ENCODE measurements around the gene USP48.
A peak's percentile ranks its signal among the peaks of the same experiment; 100 is the strongest.
"Not testable (repeated sequence)": the region's sequence is repeated elsewhere in the genome, so short reads cannot be mapped to it uniquely, and the experiment has no call there.

The USP48 gene

GRCh38 chr1:21782868-21783678 lies at the start of gene USP48:
TSS of gene USP48 (minus strand) at chr1:21783149. CDS start at chr1:21782957, 192 bp downstream.
- DNase-seq, result peak; percentile 94 to 97

DNA sequence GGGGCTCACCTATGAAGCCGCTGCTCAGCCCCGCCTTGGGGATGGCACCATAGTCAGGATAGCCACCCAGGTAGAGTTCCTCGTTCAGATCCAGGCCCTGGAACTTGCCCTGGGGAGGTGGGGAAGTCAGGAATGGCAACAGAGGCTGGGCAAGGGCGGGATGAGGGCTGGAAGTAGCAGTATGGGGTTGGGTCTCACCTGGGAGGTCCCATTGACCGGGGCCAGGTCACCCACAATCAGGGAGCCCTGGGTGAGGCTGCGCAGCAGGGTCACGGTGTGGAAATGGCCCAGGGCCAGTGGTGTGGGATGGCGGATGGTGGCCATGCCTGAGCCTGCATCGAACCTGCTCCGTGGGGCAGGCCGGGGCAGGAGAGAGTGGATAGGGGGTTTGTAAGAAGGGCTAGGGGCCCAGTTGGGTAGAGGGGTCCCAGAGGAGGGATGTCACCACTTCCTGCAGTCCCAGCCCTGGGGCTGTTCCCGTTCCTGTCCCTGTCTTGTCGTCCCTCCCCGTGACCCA lies 48.6 kb upstream of the USP48 start:
- no peak for DNase-seq

DNA sequence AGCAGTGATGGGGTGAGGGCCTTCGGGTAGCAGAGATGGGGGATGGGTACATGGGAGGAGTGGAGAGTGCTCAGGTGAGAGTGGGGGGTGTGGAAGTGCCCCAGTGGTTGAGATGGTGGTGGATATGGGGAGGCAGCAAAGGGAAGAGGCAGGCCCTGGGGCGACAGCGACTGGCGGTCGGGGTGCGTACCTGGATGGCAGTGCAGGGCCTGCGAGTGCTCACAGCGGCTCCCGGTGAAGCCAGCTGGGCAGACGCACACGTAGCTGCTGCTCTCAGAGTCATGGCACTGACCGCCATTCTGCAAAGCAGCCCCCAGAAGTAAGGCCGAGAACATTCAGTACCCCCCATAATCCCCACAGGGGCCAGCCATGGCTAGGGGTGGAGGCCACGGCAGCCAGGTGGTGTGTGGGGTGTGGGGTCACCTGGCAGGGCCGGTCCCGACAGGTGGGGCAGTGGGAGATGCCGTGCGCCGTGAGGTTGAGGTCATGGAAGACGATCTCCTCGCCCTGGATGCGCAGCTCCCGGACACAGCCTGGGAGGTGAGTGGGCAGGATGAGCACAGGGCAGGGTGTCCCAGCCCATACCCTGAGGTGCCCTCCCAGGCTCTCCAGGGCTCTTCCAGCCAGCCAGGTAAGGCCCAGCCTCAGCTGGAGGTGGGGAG lies 48.0 kb upstream of the USP48 start:
- DNase-seq, result no peak

- DNase-seq, result no peak
Measured at GRCh38 chr1:21829294-21829693, 46.3 kb upstream of the USP48 start.

DNA sequence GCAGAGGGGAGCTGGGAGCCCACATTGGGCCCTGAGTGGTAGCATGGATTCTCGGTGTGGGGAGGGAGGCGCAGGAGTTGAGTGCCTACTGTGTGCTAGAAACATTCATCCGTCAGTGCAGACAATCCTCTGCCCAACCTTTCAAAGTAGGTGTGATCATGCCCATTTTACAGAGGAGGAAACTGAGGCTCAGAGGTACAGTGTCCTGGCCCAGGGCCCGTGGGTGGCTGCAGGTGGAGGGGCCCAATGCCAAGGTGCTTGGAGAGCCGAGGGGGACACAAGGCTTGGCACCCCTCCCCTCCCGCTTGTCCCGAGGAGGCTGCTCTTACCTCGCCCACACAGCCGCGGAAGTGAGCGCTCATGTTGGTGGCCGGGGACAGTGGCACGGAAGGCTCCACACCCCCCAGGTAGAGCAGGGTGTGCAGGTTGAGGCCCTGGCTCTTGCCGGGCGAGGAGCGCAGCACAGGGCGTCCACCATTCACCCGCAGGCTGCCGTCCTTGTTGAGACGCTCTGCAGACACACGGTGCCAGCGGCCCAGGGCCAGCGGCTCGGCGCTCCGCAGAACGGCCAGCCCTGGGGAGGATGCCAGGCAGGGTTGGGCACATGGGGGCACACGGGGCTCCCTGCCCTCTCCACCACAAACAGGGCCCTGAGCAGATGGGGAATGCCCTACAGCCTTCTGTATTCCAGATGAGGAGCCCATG lies 45.7 kb upstream of the USP48 start:
- no peak for DNase-seq

DNA sequence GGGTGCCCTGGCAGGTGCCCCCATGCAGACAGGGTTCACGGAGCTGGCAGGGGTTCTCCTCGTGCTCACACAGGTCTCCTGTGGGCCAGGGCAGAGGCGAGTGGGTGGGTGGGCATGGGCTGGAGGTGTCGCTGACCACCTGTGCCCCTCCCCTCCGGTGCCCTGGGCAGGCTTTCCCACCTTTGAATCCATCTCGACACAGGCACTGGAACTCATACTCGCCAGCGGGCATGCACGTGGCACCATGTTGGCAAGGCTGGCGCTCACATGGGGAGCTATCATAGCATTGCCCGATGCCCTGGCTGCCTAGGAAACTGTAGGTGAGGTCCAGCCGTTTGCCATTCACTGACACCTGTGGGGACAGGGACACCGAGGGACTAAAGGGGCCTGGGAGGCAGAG lies 45.1 kb upstream of the USP48 start:
- DNase-seq, result no peak

DNA sequence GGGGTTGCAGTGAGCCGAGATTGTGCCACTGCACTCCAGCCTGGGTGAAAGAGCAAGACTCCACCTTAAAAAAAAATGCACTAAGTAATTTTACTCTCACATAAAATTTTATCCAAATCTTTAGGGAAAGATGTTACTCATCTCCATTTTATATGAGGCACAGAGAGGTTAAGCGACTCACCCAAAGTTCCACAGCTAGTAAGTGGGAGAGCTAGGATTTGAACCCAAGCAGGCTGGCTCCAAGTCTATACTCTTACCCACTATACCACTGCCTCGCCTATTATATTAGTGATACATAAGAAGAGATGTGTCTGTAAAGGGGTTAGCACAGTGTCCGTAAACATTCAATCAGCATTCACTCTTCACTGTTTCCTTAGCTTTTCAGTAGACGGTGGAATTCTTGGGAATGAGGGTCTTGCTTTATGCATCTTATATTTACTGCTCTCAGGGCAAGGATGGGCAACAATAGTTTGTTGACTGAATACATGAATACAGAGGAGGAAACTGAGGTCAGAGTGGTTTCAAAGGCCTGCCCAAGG lies 44.3 kb upstream of the USP48 start:
- DNase-seq, result no peak

DNA sequence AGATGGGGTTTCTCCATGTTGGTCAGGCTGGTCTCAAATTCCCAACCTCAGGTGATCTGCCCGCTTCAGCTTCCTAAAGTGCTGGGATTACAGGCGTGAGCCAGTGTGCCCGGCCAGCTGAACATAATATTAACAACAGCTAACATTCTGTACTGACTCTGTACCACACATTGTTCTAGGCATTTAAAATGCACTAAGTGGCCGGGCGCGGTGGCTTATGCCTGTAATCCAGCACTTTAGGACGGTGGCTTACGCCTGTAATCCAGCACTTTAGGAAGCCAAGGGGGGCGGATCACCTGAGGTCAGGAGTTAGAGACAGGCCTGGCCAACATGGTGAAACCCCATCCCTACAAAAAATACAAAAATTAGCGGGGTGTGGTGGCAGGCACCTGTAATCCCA lies 43.7 kb upstream of the USP48 start:
- DNase-seq, result not testable (repeated sequence)

GRCh38 chr1:21825393-21825792 lies 42.4 kb upstream of the USP48 start:
- DNase-seq, result no peak

GRCh38 chr1:21824926-21825325 lies 42.0 kb upstream of the USP48 start:
- no peak for DNase-seq

DNA sequence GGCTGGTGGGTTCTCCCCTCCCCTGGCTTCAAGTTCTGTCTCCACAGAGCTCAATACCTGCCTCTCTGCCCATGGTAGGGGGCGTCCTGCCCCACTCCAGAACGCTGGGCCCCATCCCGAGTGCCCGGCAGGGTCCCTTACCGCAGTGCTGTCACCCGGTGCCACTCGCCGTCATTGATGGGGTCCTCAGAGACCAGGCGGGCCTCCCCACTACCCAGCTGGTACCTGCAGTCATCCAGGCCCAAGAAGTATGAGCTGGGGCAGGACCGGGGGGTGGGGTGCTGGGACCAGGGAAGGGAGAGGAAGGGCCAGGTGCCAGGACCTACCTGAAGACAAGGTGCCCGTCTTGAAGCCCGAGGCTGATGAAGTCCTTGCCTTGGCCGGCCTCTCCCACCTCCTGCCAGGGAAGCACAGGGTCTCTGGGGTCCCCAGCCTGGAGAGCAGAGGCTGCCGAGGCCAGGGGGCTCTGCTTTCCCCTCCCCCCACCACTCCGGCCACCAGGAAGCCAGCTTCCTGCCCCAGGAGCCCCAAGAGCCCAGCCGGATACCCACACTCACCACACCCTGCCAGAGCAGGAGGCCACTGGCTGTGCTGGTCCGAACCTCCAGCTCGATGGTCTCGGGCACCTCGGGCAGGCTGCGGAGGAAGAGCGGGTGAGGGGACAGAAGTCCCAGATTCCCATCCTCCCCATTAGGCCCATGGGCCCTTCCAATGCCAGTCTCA lies 41.2 kb upstream of the USP48 start:
- no peak for DNase-seq

DNA sequence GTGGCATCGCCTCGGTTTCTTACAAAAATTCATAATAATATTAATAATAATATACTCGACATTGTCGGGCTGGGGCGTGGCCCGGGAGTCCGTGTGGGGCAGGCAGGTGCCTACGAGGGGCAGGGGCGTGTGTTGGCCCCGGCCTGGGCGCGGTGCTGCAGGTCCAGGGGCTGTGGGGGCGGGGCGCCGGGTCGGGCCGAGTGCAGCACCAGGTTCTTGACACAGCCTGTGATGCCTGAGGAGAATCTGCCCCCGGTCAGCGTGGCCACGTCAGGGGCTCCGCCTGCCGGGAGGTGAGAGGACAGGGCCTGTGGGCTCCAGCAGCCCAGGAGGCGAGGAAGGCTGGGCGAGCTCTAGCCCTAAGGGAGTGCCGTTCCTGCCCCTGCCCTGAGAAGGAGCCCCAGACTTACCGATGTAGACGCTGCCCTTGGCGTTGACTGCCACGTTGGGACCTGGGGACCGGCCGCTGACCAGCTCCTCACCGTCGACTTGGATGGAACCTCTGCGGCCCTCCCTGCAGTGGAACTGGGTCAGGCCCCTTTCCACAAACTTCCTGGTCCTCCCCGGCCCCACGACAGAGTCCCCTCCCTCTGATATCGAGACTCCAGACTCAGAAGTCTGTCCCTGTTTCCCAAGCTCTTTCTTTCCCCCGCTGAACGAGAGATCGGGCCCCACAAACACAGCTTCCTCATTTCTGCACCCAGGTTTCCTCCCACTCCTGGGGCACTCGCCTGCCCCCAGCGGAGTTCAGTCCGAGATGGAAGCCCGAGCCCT lies 40.4 kb upstream of the USP48 start:
- DNase-seq, result no peak

- no peak for DNase-seq
Measured at GRCh38 chr1:21822349-21822748, 39.4 kb upstream of the USP48 start.

- DNase-seq, result no peak
Measured at GRCh38 chr1:21821385-21822019, 38.6 kb upstream of the USP48 start.

- no peak for DNase-seq
Measured at GRCh38 chr1:21820597-21821232, 37.8 kb upstream of the USP48 start.

- no peak for DNase-seq
Measured at GRCh38 chr1:21818656-21819055, 35.7 kb upstream of the USP48 start.

GRCh38 chr1:21816602-21817302 lies 33.8 kb upstream of the USP48 start:
- no peak for DNase-seq

- DNase-seq, result no peak
Measured at GRCh38 chr1:21815724-21816321, 32.9 kb upstream of the USP48 start.

DNA sequence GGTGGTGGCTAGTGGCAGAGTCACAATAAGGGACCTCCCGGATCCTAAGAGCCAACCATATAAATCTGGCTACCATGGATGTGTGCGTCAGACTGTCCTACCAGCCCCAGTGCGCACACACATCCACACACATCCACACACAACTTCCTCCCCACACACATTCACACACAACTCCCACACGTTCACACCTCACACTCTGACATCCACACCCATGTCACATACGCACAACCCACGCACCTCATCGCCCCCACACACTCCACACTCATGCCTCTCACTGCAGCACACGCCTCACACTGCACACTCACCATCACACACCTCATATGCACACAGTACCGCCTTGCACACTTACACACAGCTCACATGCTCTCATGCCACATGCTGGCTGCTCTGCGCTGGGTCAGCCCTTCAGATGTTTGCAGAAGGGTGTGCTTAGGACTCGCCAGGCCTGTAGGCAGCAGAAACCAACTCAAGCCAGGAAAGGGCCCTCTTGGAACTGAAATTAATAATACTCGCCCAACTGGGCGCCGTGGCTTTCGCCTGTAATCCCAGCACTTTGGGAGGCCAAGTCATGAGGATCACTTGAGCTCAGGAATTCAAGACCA lies 32.1 kb upstream of the USP48 start:
- no peak for DNase-seq
